LHCN-M2 (cell line): ENCODE measurements around the gene OLAH. TPM values are rescaled to one million over a fixed set of nuclear protein-coding genes. Genes with fewer than 3 reads are reported as not detected.

ENCODE experiments used
- total RNA-seq: library from RNA; depleted of rRNA; stranded (reverse); fragments of >200 nt; gene quantifications from 2 replicates; pipeline ENCODE4 v1.2.3, GENCODE V29; 2014; rRNA removed

Gene OLAH
- total RNA-seq, 1 experiment from 2014 or later = 0.69 TPM

Other genes with a start within 250 kb of the OLAH start
- 0.96 and 1.1 TPM in 2 replicates for gene CDNF, start 205.9 kb upstream of the OLAH start, total RNA-seq
- gene HSPA14, start 205.6 kb upstream of the OLAH start, total RNA-seq = 27.3 and 31.1 TPM in 2 replicates
- gene MSANTD7, start 205.6 kb upstream of the OLAH start, total RNA-seq = 20.3 and 23.2 TPM in 2 replicates
- 29.0 and 34.0 TPM in 2 replicates for gene SUV39H2, start 165.1 kb upstream of the OLAH start, total RNA-seq
- gene DCLRE1C, start 89.8 kb upstream of the OLAH start, total RNA-seq = 8.8 and 11.5 TPM in 2 replicates
- not detected in 2 replicates for gene MEIG1, start 84.6 kb upstream of the OLAH start, total RNA-seq
- gene ACBD7, start 44.8 kb downstream of the OLAH start, total RNA-seq = 2.0 and 2.1 TPM in 2 replicates
- 14.3 and 15.1 TPM in 2 replicates for gene RPP38, start 53.4 kb downstream of the OLAH start, total RNA-seq
- 44.8 and 50.3 TPM in 2 replicates for gene NMT2, start 124.8 kb downstream of the OLAH start, total RNA-seq